Stimulated activated CD4-positive, alpha-beta T cell treated with anti-CD3 and anti-CD28 coated beads, TNF-alpha, amount 100 ng/mL, for 48 hours (primary cell): Measurements from ENCODE around the gene NPM3.

ENCODE experiments used
- DNase-seq, 3 donors: peaks; one replicate each; pipeline ENCODE4 v3.0.0-alpha.2; 2020; ENCODE audit warnings: low read depth in 3 of 3

Gene NPM3

GRCh38 chr10:101775273-101776160 lies 7.7 kb downstream of the NPM3 start, which contains the start of gene FGF8:
TSS of gene FGF8 (minus strand) at chr10:101776114. CDS start at chr10:101775900, 214 bp downstream.
- no peak for DNase-seq

GRCh38 chr10:101774589-101775272 lies 8.5 kb downstream of the NPM3 start:
- DNase-seq = no peak

- DNase-seq = no peak
Observed at GRCh38 chr10:101773923-101774588, 9.2 kb downstream of the NPM3 start.

- no peak for DNase-seq
Observed at GRCh38 chr10:101772895-101773761, 10.1 kb downstream of the NPM3 start.

GRCh38 chr10:101772017-101772894 lies 11.0 kb downstream of the NPM3 start:
- no peak for DNase-seq

GRCh38 chr10:101771380-101771779 lies 11.9 kb downstream of the NPM3 start:
- no peak for DNase-seq

GRCh38 chr10:101770331-101771215 lies 12.7 kb downstream of the NPM3 start:
- no peak for DNase-seq

GRCh38 chr10:101769541-101770180 lies 13.6 kb downstream of the NPM3 start:
- no peak for DNase-seq

GRCh38 chr10:101768791-101769170 lies 14.5 kb downstream of the NPM3 start:
- no peak for DNase-seq

- DNase-seq = no peak
Observed at GRCh38 chr10:101767966-101768790, 15.1 kb downstream of the NPM3 start.

GRCh38 chr10:101767600-101767945 lies 15.7 kb downstream of the NPM3 start:
- DNase-seq = no peak

GRCh38 chr10:101766753-101767599 lies 16.3 kb downstream of the NPM3 start:
- no peak for DNase-seq

GRCh38 chr10:101766306-101766705 lies 16.9 kb downstream of the NPM3 start:
- no peak for DNase-seq

- DNase-seq = no peak
Observed at GRCh38 chr10:101763141-101763846, 20.0 kb downstream of the NPM3 start.

- DNase-seq = no peak
Observed at GRCh38 chr10:101762736-101763135, 20.5 kb downstream of the NPM3 start.

GRCh38 chr10:101761226-101761625 lies 22.0 kb downstream of the NPM3 start:
- no peak for DNase-seq

GRCh38 chr10:101760510-101760909 lies 22.7 kb downstream of the NPM3 start:
- no peak for DNase-seq
